HepG2 (cell line): ENCODE measurements around the gene RPS19BP1. TPM values are rescaled to one million over a fixed set of nuclear protein-coding genes. Genes with fewer than 3 reads are reported as not detected.
A peak's percentile ranks its signal among the peaks of the same experiment; 100 is the strongest.

ENCODE experiments used
- ASH2L ChIP-seq: fragments of 300-600, 200-600 bp; sonication (generic); IDR thresholded peaks from 2 replicates; pipeline ENCODE4 v1.7.0; 2017; ENCODE audit warnings: low read depth, mild to moderate bottlenecking, moderate library complexity, mixed read lengths, low read length; ENCODE audit not compliant: insufficient read length
- CCDC6 ChIP-seq: sonication (generic); formaldehyde crosslinking; IDR thresholded peaks from 2 replicates; pipeline ENCODE4 v1.8.1; 2022; ENCODE audit warnings: mild to moderate bottlenecking, missing genetic modification reagents, moderate library complexity
- DNMT3B ChIP-seq: conservative IDR thresholded peaks from 2 replicates; pipeline ENCODE4 v1.6.1; 2016; ENCODE audit warnings: missing biosample characterization, control low read depth
- KLF6 ChIP-seq: IDR thresholded peaks from 2 replicates; pipeline ENCODE4 v1.8.0; 2016; ENCODE audit warnings: missing biosample characterization, missing genetic modification reagents
- PAF1 ChIP-seq: IDR thresholded peaks from 2 replicates; pipeline ENCODE4 v1.6.1; 2016; ENCODE audit warnings: missing genetic modification reagents, missing compliant biosample characterization
- ZNF224 ChIP-seq: sonication (generic); formaldehyde crosslinking; IDR thresholded peaks from 2 replicates; pipeline ENCODE4 v1.5.0; 2020; ENCODE audit warnings: mild to moderate bottlenecking, missing genetic modification reagents
- ZNF737 ChIP-seq: sonication (generic); formaldehyde crosslinking; IDR thresholded peaks from 2 replicates; pipeline ENCODE4 v1.5.0; 2020; ENCODE audit warnings: missing genetic modification reagents, mild to moderate bottlenecking, borderline replicate concordance
- ZSCAN31 ChIP-seq: sonication (generic); formaldehyde crosslinking; IDR thresholded peaks from 2 replicates; pipeline ENCODE4 v1.5.0; 2020; ENCODE audit warnings: low read depth, mild to moderate bottlenecking, missing genetic modification reagents
- polyA plus RNA-seq, 8 experiments: library from polyadenylated mRNA; depleted of rRNA in 3 of 8; stranded (reverse) in 7 of 8; unstranded in 1 of 8; fragments of >200 nt; fragmentation: Illumina TruSeq in 4 of 8; extraction: Trizol in 4 of 8; gene quantifications; 2 replicates each; pipeline versions ENCODE4 v1.2.1 to v1.2.3, GENCODE V29; 2011 to 2016; ENCODE audit warnings: low read depth in 4 of 8, missing spikeins in 1 of 8, mixed read lengths in 1 of 8; ENCODE audit not compliant: insufficient read depth in 1 of 8
- total RNA-seq, 5 experiments: library from RNA; depleted of rRNA; stranded (reverse); fragments of >200 nt; fragmentation: Illumina TruSeq; extraction: Trizol; gene quantifications; 2 replicates each; pipeline ENCODE4 v1.2.3, GENCODE V29; 2016; ENCODE audit warnings: low read depth in 1 of 5
- TF ChIP-seq, protein P1 (sequence below): sonication (generic); formaldehyde crosslinking; IDR thresholded peaks from 2 replicates; pipeline ENCODE4 v1.5.0; 2020; ENCODE audit warnings: mild to moderate bottlenecking, missing genetic modification reagents, borderline replicate concordance
- TF ChIP-seq, protein P2 (sequence below): sonication (generic); formaldehyde crosslinking; IDR thresholded peaks from 2 replicates; pipeline ENCODE4 v1.5.1; 2020; ENCODE audit warnings: missing genetic modification reagents, mild to moderate bottlenecking, borderline replicate concordance
- TF ChIP-seq, protein P3 (sequence below): sonication (generic); formaldehyde crosslinking; IDR thresholded peaks from 2 replicates; pipeline ENCODE4 v1.4.0; 2020; ENCODE audit warnings: missing genetic modification reagents, borderline replicate concordance
- TF ChIP-seq, protein P4 (sequence below), 2 experiments: fragments of 450-650 bp in 1 of 2; sonication (generic) in 1 of 2; formaldehyde crosslinking; IDR thresholded peaks; 2 replicates each; pipeline versions ENCODE4 v1.5.0 to v1.8.0; 2020 to 2022; ENCODE audit warnings: mild to moderate bottlenecking in 1 of 2, missing genetic modification reagents in 1 of 2

RPS19BP1 gene
- total and polyA plus RNA-seq, 2 of the 13 experiments (the other 11 are each of a cell fraction or from before 2014, with no cell fraction given), result 44.3 to 81.3 TPM

DNA sequence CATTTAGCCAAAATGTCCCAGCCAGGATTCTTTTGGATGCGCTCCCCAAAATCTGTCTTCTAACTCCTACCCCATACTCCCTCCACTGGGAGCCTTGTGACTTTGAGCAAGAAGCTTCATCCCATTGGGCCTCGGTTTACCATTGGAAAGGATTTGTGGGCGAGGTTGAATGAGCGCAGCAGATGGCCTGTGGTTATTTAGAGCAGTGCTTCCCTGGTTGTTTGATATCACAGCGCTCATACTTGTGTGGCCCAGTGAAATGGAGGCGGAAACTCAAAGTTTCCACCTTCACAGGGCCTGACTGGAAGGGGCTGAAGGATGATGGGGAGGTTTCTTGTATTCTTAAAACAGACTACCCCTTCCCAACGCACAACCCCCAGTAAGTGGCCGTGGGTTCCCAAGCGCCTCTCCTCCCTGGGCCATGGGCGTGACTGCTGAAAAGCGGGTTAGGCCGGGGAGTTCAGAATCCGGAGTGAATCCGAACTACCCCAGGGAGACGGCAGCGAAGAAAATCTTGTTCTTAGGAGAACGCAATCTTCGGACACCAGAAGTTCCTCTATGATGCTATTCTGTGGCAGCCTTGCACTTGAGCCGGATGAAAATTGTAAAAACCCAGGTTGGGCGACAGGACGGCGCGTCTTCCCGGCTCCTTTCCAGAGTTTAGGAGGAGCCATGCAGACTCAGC, 13.4 kb downstream of the RPS19BP1 start (continued):
- TF ChIP-seq, protein P1, sequence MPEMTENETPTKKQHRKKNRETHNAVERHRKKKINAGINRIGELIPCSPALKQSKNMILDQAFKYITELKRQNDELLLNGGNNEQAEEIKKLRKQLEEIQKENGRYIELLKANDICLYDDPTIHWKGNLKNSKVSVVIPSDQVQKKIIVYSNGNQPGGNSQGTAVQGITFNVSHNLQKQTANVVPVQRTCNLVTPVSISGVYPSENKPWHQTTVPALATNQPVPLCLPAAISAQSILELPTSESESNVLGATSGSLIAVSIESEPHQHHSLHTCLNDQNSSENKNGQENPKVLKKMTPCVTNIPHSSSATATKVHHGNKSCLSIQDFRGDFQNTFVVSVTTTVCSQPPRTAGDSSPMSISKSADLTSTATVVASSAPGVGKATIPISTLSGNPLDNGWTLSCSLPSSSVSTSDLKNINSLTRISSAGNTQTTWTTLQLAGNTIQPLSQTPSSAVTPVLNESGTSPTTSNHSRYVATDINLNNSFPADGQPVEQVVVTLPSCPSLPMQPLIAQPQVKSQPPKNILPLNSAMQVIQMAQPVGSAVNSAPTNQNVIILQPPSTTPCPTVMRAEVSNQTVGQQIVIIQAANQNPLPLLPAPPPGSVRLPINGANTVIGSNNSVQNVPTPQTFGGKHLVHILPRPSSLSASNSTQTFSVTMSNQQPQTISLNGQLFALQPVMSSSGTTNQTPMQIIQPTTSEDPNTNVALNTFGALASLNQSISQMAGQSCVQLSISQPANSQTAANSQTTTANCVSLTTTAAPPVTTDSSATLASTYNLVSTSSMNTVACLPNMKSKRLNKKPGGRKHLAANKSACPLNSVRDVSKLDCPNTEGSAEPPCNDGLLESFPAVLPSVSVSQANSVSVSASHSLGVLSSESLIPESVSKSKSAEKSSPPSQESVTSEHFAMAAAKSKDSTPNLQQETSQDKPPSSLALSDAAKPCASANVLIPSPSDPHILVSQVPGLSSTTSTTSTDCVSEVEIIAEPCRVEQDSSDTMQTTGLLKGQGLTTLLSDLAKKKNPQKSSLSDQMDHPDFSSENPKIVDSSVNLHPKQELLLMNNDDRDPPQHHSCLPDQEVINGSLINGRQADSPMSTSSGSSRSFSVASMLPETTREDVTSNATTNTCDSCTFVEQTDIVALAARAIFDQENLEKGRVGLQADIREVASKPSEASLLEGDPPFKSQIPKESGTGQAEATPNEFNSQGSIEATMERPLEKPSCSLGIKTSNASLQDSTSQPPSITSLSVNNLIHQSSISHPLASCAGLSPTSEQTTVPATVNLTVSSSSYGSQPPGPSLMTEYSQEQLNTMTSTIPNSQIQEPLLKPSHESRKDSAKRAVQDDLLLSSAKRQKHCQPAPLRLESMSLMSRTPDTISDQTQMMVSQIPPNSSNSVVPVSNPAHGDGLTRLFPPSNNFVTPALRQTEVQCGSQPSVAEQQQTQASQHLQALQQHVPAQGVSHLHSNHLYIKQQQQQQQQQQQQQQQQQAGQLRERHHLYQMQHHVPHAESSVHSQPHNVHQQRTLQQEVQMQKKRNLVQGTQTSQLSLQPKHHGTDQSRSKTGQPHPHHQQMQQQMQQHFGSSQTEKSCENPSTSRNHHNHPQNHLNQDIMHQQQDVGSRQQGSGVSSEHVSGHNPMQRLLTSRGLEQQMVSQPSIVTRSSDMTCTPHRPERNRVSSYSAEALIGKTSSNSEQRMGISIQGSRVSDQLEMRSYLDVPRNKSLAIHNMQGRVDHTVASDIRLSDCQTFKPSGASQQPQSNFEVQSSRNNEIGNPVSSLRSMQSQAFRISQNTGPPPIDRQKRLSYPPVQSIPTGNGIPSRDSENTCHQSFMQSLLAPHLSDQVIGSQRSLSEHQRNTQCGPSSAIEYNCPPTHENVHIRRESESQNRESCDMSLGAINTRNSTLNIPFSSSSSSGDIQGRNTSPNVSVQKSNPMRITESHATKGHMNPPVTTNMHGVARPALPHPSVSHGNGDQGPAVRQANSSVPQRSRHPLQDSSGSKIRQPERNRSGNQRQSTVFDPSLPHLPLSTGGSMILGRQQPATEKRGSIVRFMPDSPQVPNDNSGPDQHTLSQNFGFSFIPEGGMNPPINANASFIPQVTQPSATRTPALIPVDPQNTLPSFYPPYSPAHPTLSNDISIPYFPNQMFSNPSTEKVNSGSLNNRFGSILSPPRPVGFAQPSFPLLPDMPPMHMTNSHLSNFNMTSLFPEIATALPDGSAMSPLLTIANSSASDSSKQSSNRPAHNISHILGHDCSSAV (CRISPR knock-in tag), result no peak
- TF ChIP-seq ZNF224 (CRISPR knock-in tag) (no peak), ZSCAN31 (0 out of 2 replicates have a peak, but pooled peaks have one; percentile 17), ASH2L (no peak), KLF6 (peak; percentile 42; the same call in 1 of the 2 replicates), CCDC6 (CRISPR knock-in tag) (no peak), DNMT3B (CRISPR knock-in tag) (no peak), ZNF737 (CRISPR knock-in tag) (no peak), PAF1 (CRISPR knock-in tag) (no peak; the same call in 1 of the 2 replicates)
- TF ChIP-seq, protein P2, sequence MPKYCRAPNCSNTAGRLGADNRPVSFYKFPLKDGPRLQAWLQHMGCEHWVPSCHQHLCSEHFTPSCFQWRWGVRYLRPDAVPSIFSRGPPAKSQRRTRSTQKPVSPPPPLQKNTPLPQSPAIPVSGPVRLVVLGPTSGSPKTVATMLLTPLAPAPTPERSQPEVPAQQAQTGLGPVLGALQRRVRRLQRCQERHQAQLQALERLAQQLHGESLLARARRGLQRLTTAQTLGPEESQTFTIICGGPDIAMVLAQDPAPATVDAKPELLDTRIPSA (CRISPR knock-in tag), result no peak
- TF ChIP-seq, protein P3, sequence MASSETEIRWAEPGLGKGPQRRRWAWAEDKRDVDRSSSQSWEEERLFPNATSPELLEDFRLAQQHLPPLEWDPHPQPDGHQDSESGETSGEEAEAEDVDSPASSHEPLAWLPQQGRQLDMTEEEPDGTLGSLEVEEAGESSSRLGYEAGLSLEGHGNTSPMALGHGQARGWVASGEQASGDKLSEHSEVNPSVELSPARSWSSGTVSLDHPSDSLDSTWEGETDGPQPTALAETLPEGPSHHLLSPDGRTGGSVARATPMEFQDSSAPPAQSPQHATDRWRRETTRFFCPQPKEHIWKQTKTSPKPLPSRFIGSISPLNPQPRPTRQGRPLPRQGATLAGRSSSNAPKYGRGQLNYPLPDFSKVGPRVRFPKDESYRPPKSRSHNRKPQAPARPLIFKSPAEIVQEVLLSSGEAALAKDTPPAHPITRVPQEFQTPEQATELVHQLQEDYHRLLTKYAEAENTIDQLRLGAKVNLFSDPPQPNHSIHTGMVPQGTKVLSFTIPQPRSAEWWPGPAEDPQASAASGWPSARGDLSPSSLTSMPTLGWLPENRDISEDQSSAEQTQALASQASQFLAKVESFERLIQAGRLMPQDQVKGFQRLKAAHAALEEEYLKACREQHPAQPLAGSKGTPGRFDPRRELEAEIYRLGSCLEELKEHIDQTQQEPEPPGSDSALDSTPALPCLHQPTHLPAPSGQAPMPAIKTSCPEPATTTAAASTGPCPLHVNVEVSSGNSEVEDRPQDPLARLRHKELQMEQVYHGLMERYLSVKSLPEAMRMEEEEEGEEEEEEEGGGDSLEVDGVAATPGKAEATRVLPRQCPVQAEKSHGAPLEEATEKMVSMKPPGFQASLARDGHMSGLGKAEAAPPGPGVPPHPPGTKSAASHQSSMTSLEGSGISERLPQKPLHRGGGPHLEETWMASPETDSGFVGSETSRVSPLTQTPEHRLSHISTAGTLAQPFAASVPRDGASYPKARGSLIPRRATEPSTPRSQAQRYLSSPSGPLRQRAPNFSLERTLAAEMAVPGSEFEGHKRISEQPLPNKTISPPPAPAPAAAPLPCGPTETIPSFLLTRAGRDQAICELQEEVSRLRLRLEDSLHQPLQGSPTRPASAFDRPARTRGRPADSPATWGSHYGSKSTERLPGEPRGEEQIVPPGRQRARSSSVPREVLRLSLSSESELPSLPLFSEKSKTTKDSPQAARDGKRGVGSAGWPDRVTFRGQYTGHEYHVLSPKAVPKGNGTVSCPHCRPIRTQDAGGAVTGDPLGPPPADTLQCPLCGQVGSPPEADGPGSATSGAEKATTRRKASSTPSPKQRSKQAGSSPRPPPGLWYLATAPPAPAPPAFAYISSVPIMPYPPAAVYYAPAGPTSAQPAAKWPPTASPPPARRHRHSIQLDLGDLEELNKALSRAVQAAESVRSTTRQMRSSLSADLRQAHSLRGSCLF, result no peak
- TF ChIP-seq, protein P4, sequence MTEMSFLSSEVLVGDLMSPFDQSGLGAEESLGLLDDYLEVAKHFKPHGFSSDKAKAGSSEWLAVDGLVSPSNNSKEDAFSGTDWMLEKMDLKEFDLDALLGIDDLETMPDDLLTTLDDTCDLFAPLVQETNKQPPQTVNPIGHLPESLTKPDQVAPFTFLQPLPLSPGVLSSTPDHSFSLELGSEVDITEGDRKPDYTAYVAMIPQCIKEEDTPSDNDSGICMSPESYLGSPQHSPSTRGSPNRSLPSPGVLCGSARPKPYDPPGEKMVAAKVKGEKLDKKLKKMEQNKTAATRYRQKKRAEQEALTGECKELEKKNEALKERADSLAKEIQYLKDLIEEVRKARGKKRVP (CRISPR knock-in tag; IDR thresholded peaks at IDR 0.05), result no peak
